HCT116 (cell line): ENCODE data around the gene C11orf68. TPM values are rescaled to one million over a fixed set of nuclear protein-coding genes. Genes with fewer than 3 reads are reported as not detected.

ENCODE experiments used
- ATAC-seq: fragments of 200-7000 bp; cut with Tn5 transposase; 2 replicates; pipeline ENCODE4 v1.9.1; 2020; ENCODE audit warnings: mild to moderate bottlenecking, moderate library complexity
- BruUV-seq: library from RNA; stranded (reverse); fragments of 400-500 nt; replicated peaks from 2 replicates; lab custom pipeline; 2021; lab: Mats Ljungman, UMichigan
- CTCF ChIA-PET: fragments of 300-600 bp; sonication (Branson Sonifier 250); formaldehyde crosslinking; loops from one replicate; lab custom pipeline; 2021; ENCODE audit warnings: antibody characterized with exemption; lab: Charles Lee
- POLR2A ChIA-PET: fragments of 300-600, 350-600 bp; sonication (Branson Sonifier 250); formaldehyde crosslinking; loops from one replicate; lab custom pipeline; 2021; ENCODE audit warnings: antibody characterized with exemption; lab: Charles Lee
- RAD21 ChIA-PET, 2 experiments: fragments of 300-600 bp; sonication (Branson Sonifier 250); formaldehyde crosslinking; loops; one replicate each; lab custom pipeline; 2023; ENCODE audit warnings: low total read pairs in 2 of 2; ENCODE audit not compliant: uncharacterized antibody in 2 of 2, unreplicated experiment in 2 of 2, low non-redundant PET in 1 of 2; lab: Charles Lee
- DNase-seq: peaks from one replicate; pipeline ENCODE4 v3.0.0-alpha.2; 2010; ENCODE audit warnings: low read depth, low spot score
- H2AFZ ChIP-seq: fragments of 200-600 bp; shearing (Covaris generic), sonication (generic); 2 replicates; pipeline ENCODE4 v1.6.1; 2017; ENCODE audit warnings: low read depth, mixed run types, mixed read lengths, antibody characterized with exemption, low read length; ENCODE audit not compliant: poor library complexity, severe bottlenecking
- H3K27ac ChIP-seq: 2 replicates; pipeline ENCODE4 v1.5.1; 2012; ENCODE audit warnings: low read depth, low read length
- H3K27me3 ChIP-seq: fragments of 200-600 bp; sonication (generic); 2 replicates; pipeline ENCODE4 v1.6.1; 2016; ENCODE audit warnings: mixed run types, low read length, mixed read lengths; ENCODE audit not compliant: insufficient read depth
- H3K36me3 ChIP-seq, 2 experiments: fragments of 200-500 bp in 1 of 2; fragments of 200-600 bp in 1 of 2; sonication (Bioruptor generic) in 1 of 2; sonication (generic) in 1 of 2; 2 replicates each; pipeline versions ENCODE4 v1.5.1 to v1.6.1; 2014 to 2016; ENCODE audit warnings: low read length in 2 of 2, inconsistent platforms in 1 of 2, mixed read lengths in 1 of 2, mixed run types in 1 of 2; ENCODE audit not compliant: insufficient read depth in 2 of 2, control insufficient read depth in 1 of 2
- H3K4me1 ChIP-seq, 2 experiments: fragments of 200-600 bp in 1 of 2; sonication (generic) in 1 of 2; 2 replicates each; pipeline versions ENCODE4 v1.5.1 to v1.6.1; 2012 to 2017; ENCODE audit warnings: low read length in 2 of 2, inconsistent platforms in 1 of 2, mild to moderate bottlenecking in 1 of 2, mixed read lengths in 1 of 2, mixed run types in 1 of 2, moderate library complexity in 1 of 2; ENCODE audit not compliant: insufficient read depth in 2 of 2, control insufficient read depth in 1 of 2
- H3K4me2 ChIP-seq: fragments of 200-600 bp; sonication (generic); 2 replicates; pipeline ENCODE4 v1.6.1; 2017; ENCODE audit warnings: mixed run types, low read length, mixed read lengths
- H3K4me3 ChIP-seq, 2 experiments: fragments of 200-600 bp in 1 of 2; sonication (generic) in 1 of 2; replicated peaks in 1 of 2; 2 replicates each; pipeline ENCODE4 v1.5.1; 2011 to 2016; ENCODE audit warnings: low read length in 2 of 2, control low read depth in 1 of 2, low read depth in 1 of 2, mild to moderate bottlenecking in 1 of 2, mixed read lengths in 1 of 2, mixed run types in 1 of 2
- H3K79me2 ChIP-seq: fragments of 200-600 bp; sonication (generic); 2 replicates; pipeline ENCODE4 v1.6.1; 2017; ENCODE audit warnings: mild to moderate bottlenecking, mixed run types, low read length, moderate library complexity, mixed read lengths; ENCODE audit not compliant: insufficient read depth
- H3K9ac ChIP-seq: fragments of 200-600 bp; sonication (generic); 2 replicates; pipeline ENCODE4 v1.6.1; 2016; ENCODE audit warnings: low read length, mixed read lengths
- H3K9me2 ChIP-seq: fragments of 200-600 bp; sonication (generic), shearing (Covaris generic); 2 replicates; pipeline ENCODE4 v1.6.1; 2017; ENCODE audit warnings: mixed run types, mild to moderate bottlenecking, moderate library complexity; ENCODE audit not compliant: insufficient read depth
- H3K9me3 ChIP-seq, 2 experiments: fragments of 200-500 bp in 1 of 2; fragments of 200-600 bp in 1 of 2; sonication (Bioruptor generic) in 1 of 2; sonication (generic) in 1 of 2; 2 replicates each; pipeline ENCODE4 v1.6.1; 2014 to 2017; ENCODE audit warnings: low read length in 2 of 2, mixed read lengths in 2 of 2, inconsistent platforms in 1 of 2, low read depth in 1 of 2, mild to moderate bottlenecking in 1 of 2, mixed run types in 1 of 2, moderate library complexity in 1 of 2; ENCODE audit not compliant: control insufficient read depth in 1 of 2, insufficient read depth in 1 of 2
- H4K20me1 ChIP-seq: fragments of 200-600 bp; sonication (generic), shearing (Covaris generic); 2 replicates; pipeline ENCODE4 v1.6.1; 2017; ENCODE audit warnings: mixed run types, mild to moderate bottlenecking, moderate library complexity; ENCODE audit not compliant: insufficient read depth
- CEBPB ChIP-seq: IDR thresholded peaks from 2 replicates; pipeline ENCODE4 v1.6.1; 2012; ENCODE audit warnings: low read depth
- EGR1 ChIP-seq: IDR thresholded peaks from 2 replicates; pipeline ENCODE4 v1.6.1; 2012; ENCODE audit warnings: low read depth
- JUND ChIP-seq: IDR thresholded peaks from 2 replicates; pipeline ENCODE4 v1.6.1; 2012
- MAX ChIP-seq: IDR thresholded peaks from 2 replicates; pipeline ENCODE4 v1.6.1; 2012
- POLR2A ChIP-seq: IDR thresholded peaks from 2 replicates; pipeline ENCODE4 v1.7.0; 2011; ENCODE audit warnings: borderline replicate concordance; ENCODE audit not compliant: insufficient read depth, insufficient read length; ENCODE audit errors: extremely low read depth
- POLR2AphosphoS5 ChIP-seq: IDR thresholded peaks from 2 replicates; pipeline ENCODE4 v1.6.1; 2011; ENCODE audit warnings: mild to moderate bottlenecking, low read depth, low read length, moderate library complexity
- RAD21 ChIP-seq: IDR thresholded peaks from 2 replicates; pipeline ENCODE4 v1.6.1; 2012; ENCODE audit warnings: low read depth, mild to moderate bottlenecking
- SIN3A ChIP-seq: IDR thresholded peaks from 2 replicates; pipeline ENCODE4 v1.6.1; 2012; ENCODE audit warnings: low read depth
- SP1 ChIP-seq: IDR thresholded peaks from 2 replicates; pipeline ENCODE4 v1.6.1; 2012; ENCODE audit warnings: low read depth
- TCF7L2 ChIP-seq: IDR thresholded peaks from 2 replicates; pipeline ENCODE4 v1.7.0; 2011; ENCODE audit warnings: borderline replicate concordance, inconsistent platforms; ENCODE audit not compliant: insufficient read depth, insufficient read length; ENCODE audit errors: extremely low read depth
- YY1 ChIP-seq: IDR thresholded peaks from 2 replicates; pipeline ENCODE4 v1.6.1; 2011; ENCODE audit warnings: low read length, low read depth, moderate library complexity, mild to moderate bottlenecking; ENCODE audit not compliant: insufficient replicate concordance; ENCODE audit errors: extremely low read depth
- ZBTB33 ChIP-seq: IDR thresholded peaks from 2 replicates; pipeline ENCODE4 v1.6.1; 2011; ENCODE audit warnings: mild to moderate bottlenecking, low read length, moderate library complexity; ENCODE audit not compliant: insufficient replicate concordance; ENCODE audit errors: extremely low read depth
- ZFX ChIP-seq: fragments of 450-650 bp; IDR thresholded peaks from 2 replicates; pipeline ENCODE4 v1.6.1; 2017
- ZNF274 ChIP-seq: fragments of 200-500 bp; sonication (Bioruptor generic); IDR thresholded peaks from 2 replicates; pipeline ENCODE4 v1.6.1; 2014; ENCODE audit warnings: mild to moderate bottlenecking, low read depth, low read length, inconsistent platforms
- intact Hi-C: fragments of 100-400 bp; cut with micrococcal nuclease; formaldehyde crosslinking; loops from 2 replicates; pipeline ENCODE4 v1.10.0; 2022
- total RNA-seq: library from RNA; stranded (reverse); gene quantifications from one replicate; pipeline ENCODE4 v1.2.1, GENCODE V29; 2021; ENCODE audit not compliant: unreplicated experiment
- TF ChIP-seq, protein P1 (sequence below): IDR thresholded peaks from 2 replicates; pipeline ENCODE4 v1.6.1; 2012; ENCODE audit warnings: low read depth
- TF ChIP-seq, protein P2 (sequence below): IDR thresholded peaks from 2 replicates; pipeline ENCODE4 v1.6.1; 2012

The C11orf68 gene
- total RNA-seq, 1 experiment from 2014 or later, result 49.8 TPM

DNA sequence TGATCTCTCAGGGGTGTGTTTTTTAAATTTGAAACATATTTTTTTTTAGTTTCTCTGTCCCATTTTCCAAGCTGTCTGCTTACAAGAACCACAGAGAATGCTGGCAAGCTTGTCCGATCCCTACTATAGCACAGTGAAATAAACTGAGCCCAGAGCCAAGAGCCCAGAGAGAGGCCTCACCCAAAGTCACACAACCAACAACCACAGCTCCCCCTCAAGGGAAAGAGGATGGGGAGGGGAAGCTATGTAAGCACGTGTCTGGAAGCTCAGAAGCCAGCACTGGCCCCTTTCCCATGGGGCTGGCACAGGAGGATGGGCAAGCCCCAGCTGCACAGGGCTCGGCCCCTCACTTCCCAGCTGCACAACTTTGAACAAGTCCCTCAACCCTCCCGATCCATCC lies 39.4 kb upstream of the C11orf68 start:
- ATAC-seq (no peak), DNase-seq (no peak)
- TF ChIP-seq SP1, result no peak
- no peak for TF ChIP-seq MAX
- no peak for TF ChIP-seq JUND
- TF ChIP-seq YY1, result no peak
- TF ChIP-seq POLR2A, result no peak
- TF ChIP-seq TCF7L2, result no peak
- TF ChIP-seq RAD21, result no peak
- no peak for TF ChIP-seq CEBPB
- TF ChIP-seq, protein P1, sequence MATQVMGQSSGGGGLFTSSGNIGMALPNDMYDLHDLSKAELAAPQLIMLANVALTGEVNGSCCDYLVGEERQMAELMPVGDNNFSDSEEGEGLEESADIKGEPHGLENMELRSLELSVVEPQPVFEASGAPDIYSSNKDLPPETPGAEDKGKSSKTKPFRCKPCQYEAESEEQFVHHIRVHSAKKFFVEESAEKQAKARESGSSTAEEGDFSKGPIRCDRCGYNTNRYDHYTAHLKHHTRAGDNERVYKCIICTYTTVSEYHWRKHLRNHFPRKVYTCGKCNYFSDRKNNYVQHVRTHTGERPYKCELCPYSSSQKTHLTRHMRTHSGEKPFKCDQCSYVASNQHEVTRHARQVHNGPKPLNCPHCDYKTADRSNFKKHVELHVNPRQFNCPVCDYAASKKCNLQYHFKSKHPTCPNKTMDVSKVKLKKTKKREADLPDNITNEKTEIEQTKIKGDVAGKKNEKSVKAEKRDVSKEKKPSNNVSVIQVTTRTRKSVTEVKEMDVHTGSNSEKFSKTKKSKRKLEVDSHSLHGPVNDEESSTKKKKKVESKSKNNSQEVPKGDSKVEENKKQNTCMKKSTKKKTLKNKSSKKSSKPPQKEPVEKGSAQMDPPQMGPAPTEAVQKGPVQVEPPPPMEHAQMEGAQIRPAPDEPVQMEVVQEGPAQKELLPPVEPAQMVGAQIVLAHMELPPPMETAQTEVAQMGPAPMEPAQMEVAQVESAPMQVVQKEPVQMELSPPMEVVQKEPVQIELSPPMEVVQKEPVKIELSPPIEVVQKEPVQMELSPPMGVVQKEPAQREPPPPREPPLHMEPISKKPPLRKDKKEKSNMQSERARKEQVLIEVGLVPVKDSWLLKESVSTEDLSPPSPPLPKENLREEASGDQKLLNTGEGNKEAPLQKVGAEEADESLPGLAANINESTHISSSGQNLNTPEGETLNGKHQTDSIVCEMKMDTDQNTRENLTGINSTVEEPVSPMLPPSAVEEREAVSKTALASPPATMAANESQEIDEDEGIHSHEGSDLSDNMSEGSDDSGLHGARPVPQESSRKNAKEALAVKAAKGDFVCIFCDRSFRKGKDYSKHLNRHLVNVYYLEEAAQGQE, result no peak
- no peak for TF ChIP-seq ZFX
- TF ChIP-seq, protein P2, sequence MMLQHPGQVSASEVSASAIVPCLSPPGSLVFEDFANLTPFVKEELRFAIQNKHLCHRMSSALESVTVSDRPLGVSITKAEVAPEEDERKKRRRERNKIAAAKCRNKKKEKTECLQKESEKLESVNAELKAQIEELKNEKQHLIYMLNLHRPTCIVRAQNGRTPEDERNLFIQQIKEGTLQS, result no peak
- no peak for TF ChIP-seq SIN3A
- TF ChIP-seq POLR2AphosphoS5, result no peak
- no peak for TF ChIP-seq EGR1
- TF ChIP-seq ZBTB33, result no peak
- no peak for TF ChIP-seq ZNF274
- intact Hi-C loops, result no loop called here
- POLR2A ChIA-PET, result no interaction called here
- H3K4me1 ChIP-seq, result peaks cover 7 to 20% of the 10 kb centered on the region in 2 experiments; a peak in 3 of 4 replicates
- H2AFZ ChIP-seq, result no peak overlapping the region
- no peaks in the 10 kb centered on the region for H3K9me2 ChIP-seq
- no TSS peak for BruUV-seq
- H3K27ac ChIP-seq, result no peak overlapping the region; the same call in 1 of the 2 replicates
- H3K36me3 ChIP-seq, result no peaks in the 10 kb centered on the region
- H3K4me2 ChIP-seq, result no peak overlapping the region
- peaks cover 16% of the 10 kb centered on the region for H3K79me2 ChIP-seq
- no peaks in the 10 kb centered on the region for H3K9me3 ChIP-seq
- H3K9ac ChIP-seq, result no peak overlapping the region
- RAD21 ChIA-PET, result no interaction called here
- H3K27me3 ChIP-seq, result no peaks in the 10 kb centered on the region
- CTCF ChIA-PET, result no interaction called here
- no peak overlapping the region for H3K4me3 ChIP-seq
- H4K20me1 ChIP-seq, result no peaks in the 10 kb centered on the region
